GM12878 (cell line): ENCODE measurements around the gene NFATC2. TPM values are rescaled to one million over a fixed set of nuclear protein-coding genes. Genes with fewer than 3 reads are reported as not detected.

ENCODE experiments used
- ATAC-seq: fragments of 200-7000 bp; cut with Tn5 transposase; 3 replicates; pipeline ENCODE4 v1.9.1; 2020; ENCODE audit warnings: mild to moderate bottlenecking, moderate library complexity
- BruUV-seq: library from RNA; stranded (reverse); fragments of 400-500 nt; replicated peaks from 2 replicates; lab custom pipeline; 2021; lab: Mats Ljungman, UMichigan
- CTCF ChIA-PET: fragments of 300-600 bp; sonication (Branson Sonifier 250); formaldehyde crosslinking; extraction: SDS; loops from one replicate; lab custom pipeline; 2021; ENCODE audit warnings: inconsistent platforms; lab: Yijun Ruan, JAX
- POLR2A ChIA-PET: fragments of 350-600 bp; formaldehyde crosslinking; extraction: SDS; loops from one replicate; lab custom pipeline; 2021; ENCODE audit warnings: inconsistent platforms; lab: Charles Lee
- RAD21 ChIA-PET: fragments of 300-600 bp; sonication (Branson Sonifier 250); formaldehyde crosslinking; loops from one replicate; lab custom pipeline; 2023; ENCODE audit warnings: antibody characterized with exemption; ENCODE audit not compliant: unreplicated experiment; lab: Charles Lee
- SMC1A ChIA-PET: fragments of 300-600 bp; sonication (Branson Sonifier 250); formaldehyde crosslinking; loops from one replicate; lab custom pipeline; 2023; ENCODE audit not compliant: unreplicated experiment, uncharacterized antibody; lab: Charles Lee
- DNase-seq: peaks from one replicate; pipeline ENCODE4 v3.0.0-alpha.2; 2011; ENCODE audit warnings: low read depth, low spot score
- FAIRE-seq: peaks from 3 replicates; lab custom pipeline; 2011; peaks lifted over from hg19 to GRCh38; lab: Jason Lieb, UNC
- H2AFZ ChIP-seq: 2 replicates; pipeline ENCODE4 v1.6.0; 2011; ENCODE audit warnings: low read depth, low read length, control low read depth; ENCODE audit not compliant: control insufficient read depth
- H3K27ac ChIP-seq: 2 replicates; pipeline ENCODE4 v1.5.1; 2011; ENCODE audit warnings: control low read depth; ENCODE audit not compliant: control insufficient read depth, insufficient read depth
- H3K27me3 ChIP-seq, 2 experiments: replicated peaks in 1 of 2; 2 replicates each; pipeline versions ENCODE4 v1.6.0 to v1.6.1; 2011; ENCODE audit warnings: low read length in 1 of 2; ENCODE audit not compliant: control insufficient read depth in 2 of 2, insufficient read depth in 2 of 2
- H3K36me3 ChIP-seq, 2 experiments: 2 replicates each; pipeline ENCODE4 v1.5.1; 2011; ENCODE audit warnings: low read length in 1 of 2; ENCODE audit not compliant: control insufficient read depth in 2 of 2, insufficient read depth in 2 of 2
- H3K4me1 ChIP-seq: 2 replicates; pipeline ENCODE4 v1.6.1; 2011; ENCODE audit warnings: mild to moderate bottlenecking, low read length, moderate library complexity, mixed read lengths; ENCODE audit not compliant: control insufficient read depth, insufficient read depth
- H3K4me2 ChIP-seq: 2 replicates; pipeline ENCODE4 v1.6.0; 2011; ENCODE audit warnings: control low read depth; ENCODE audit not compliant: control insufficient read depth, insufficient read depth
- H3K4me3 ChIP-seq: fragments of 200-600 bp; sonication (generic); 2 replicates; pipeline ENCODE4 v1.5.1; 2016
- H3K79me2 ChIP-seq: 2 replicates; pipeline ENCODE4 v1.6.0; 2011; ENCODE audit warnings: low read length; ENCODE audit not compliant: control insufficient read depth, insufficient read depth
- H3K9ac ChIP-seq: 2 replicates; pipeline ENCODE4 v1.8.0; 2011; ENCODE audit warnings: low read length, control low read depth, mixed read lengths; ENCODE audit not compliant: control insufficient read depth, insufficient read depth
- H3K9me3 ChIP-seq: replicated peaks from 3 replicates; pipeline ENCODE4 v1.5.1; 2011; ENCODE audit warnings: mild to moderate bottlenecking, low read length; ENCODE audit not compliant: control insufficient read depth, insufficient read depth
- H4K20me1 ChIP-seq: 2 replicates; pipeline ENCODE4 v1.6.0; 2011; ENCODE audit not compliant: control insufficient read depth, insufficient read depth
- BCLAF1 ChIP-seq: fragments of 450-650 bp; IDR thresholded peaks from 2 replicates; pipeline ENCODE4 v1.6.1; 2017; ENCODE audit warnings: antibody characterized with exemption, mild to moderate bottlenecking, moderate library complexity
- CEBPB ChIP-seq, 2 experiments: fragments of 150-350 bp in 1 of 2; IDR thresholded peaks; 2 replicates each; pipeline ENCODE4 v1.6.1; 2012 to 2014; ENCODE audit warnings: low read depth in 2 of 2, low read length in 2 of 2, borderline replicate concordance in 1 of 2, inconsistent platforms in 1 of 2
- CEBPZ ChIP-seq: fragments of 150-350 bp; IDR thresholded peaks from 2 replicates; pipeline ENCODE4 v1.6.1; 2016; ENCODE audit warnings: low read depth, low read length
- NFYB ChIP-seq: IDR thresholded peaks from 2 replicates; pipeline ENCODE4 v1.6.1; 2011; ENCODE audit warnings: low read depth, mild to moderate bottlenecking, low read length, improper control_type of control experiment, moderate library complexity; ENCODE audit not compliant: insufficient read depth
- PAX8 ChIP-seq: fragments of 450-650 bp; IDR thresholded peaks from 2 replicates; pipeline ENCODE4 v1.6.1; 2017; ENCODE audit warnings: mild to moderate bottlenecking, moderate library complexity
- REST ChIP-seq: IDR thresholded peaks from 2 replicates; pipeline ENCODE4 v1.6.1; 2012; ENCODE audit warnings: mild to moderate bottlenecking, low read depth, low read length
- TCF12 ChIP-seq: IDR thresholded peaks from 2 replicates; pipeline ENCODE4 v1.6.1; 2011; ENCODE audit warnings: low read depth, mild to moderate bottlenecking, low read length
- ZBTB33 ChIP-seq: fragments of 450-650 bp; IDR thresholded peaks from 2 replicates; pipeline ENCODE4 v1.6.1; 2017; ENCODE audit warnings: mild to moderate bottlenecking
- WGBS: methylation state at CpG from one replicate; pipeline ENCODE4 v1.1.6; 2016; ENCODE audit warnings: low lambda C conversion rate; ENCODE audit not compliant: insufficient replicate concordance, insufficient coverage; ENCODE audit errors: missing lambda C conversion rate; 5-methylcytosine and 5-hydroxymethylcytosine counted together
- in situ Hi-C: fragments of 300-500 bp; cut with MboI; formaldehyde crosslinking; loops from 9 replicates; pipeline ENCODE4 v1.14.3; 2018; ENCODE audit warnings: mixed read lengths
- intact Hi-C: fragments of 100-400 bp; cut with micrococcal nuclease; formaldehyde crosslinking; loops from one replicate; pipeline ENCODE4 v1.14.2; 2022; ENCODE audit not compliant: unreplicated experiment
- polyA plus RNA-seq, 11 experiments: library from polyadenylated mRNA; depleted of rRNA in 4 of 11; unstranded in 6 of 11; stranded (reverse) in 5 of 11; fragments of >200 nt; fragmentation: Nextera tagmentation in 4 of 11; fragmentation: Illumina TruSeq in 1 of 11; extraction: Ambion mirVana in 4 of 11; extraction: Trizol in 1 of 11; gene quantifications; 1 replicate in 1 of 11; 2 replicates in 10 of 11; pipeline versions ENCODE4 v1.2.1 to v1.2.3, GENCODE V29; 2011 to 2016; ENCODE audit warnings: inconsistent platforms in 2 of 11, missing spikeins in 2 of 11, low read depth in 1 of 11
- total RNA-seq, 4 experiments: library from RNA; depleted of rRNA in 3 of 4; stranded (reverse); fragments of >200 nt in 3 of 4; fragmentation: Illumina TruSeq in 1 of 4; extraction: Trizol in 1 of 4; gene quantifications; 2 replicates each; pipeline versions ENCODE4 v1.2.1 to v1.2.3, GENCODE V29; 2013 to 2021

NFATC2 gene
- total and polyA plus RNA-seq, 10 of the 15 experiments (the other 5 are each of a cell fraction or from before 2014, with no cell fraction given), result 3.3 to 20.0 (median 7.3) TPM

- Histone ChIP-seq H2AFZ (peak overlapping the region; percentile 72), H3K9ac (peak overlapping the region; percentile 73), H3K4me3 (peak overlapping the region; percentile 63), H3K79me2 (peaks cover 54% of the 10 kb centered on the region), H3K9me3 (no peaks in the 10 kb centered on the region), H4K20me1 (no peaks in the 10 kb centered on the region), H3K4me1 (peaks cover 46% of the 10 kb centered on the region), H3K36me3 (peaks cover 2 to 8% of the 10 kb centered on the region in 2 experiments; a peak in 3 of 4 replicates), H3K4me2 (peak overlapping the region; percentile 94), H3K27ac (peak overlapping the region; percentile 87), H3K27me3 (no peaks in the 10 kb centered on the region)
- FAIRE-seq (no peak), ATAC-seq (peak; percentile 66), DNase-seq (no peak)
- in situ Hi-C loops, result no loop called here
- WGBS, result 20% methylated on average over 16 of the region's 20 CpGs
- ChIA-PET CTCF (interaction anchor here (1.1 to 1.7 kb wide), 3 partner anchors 70 to 139 kb away, joined by 3 to 7 read pairs (median 4); no protein-coding TSS in a partner anchor), RAD21 (interaction anchor here (1.0 kb wide), 1 partner anchor 25 kb away, joined by 3 read pairs; no protein-coding TSS in a partner anchor), SMC1A (interaction anchor here (1.1 to 1.5 kb wide), 7 partner anchors 10 to 124 kb away, joined by 3 to 6 read pairs (median 4); no protein-coding TSS in a partner anchor), POLR2A (interaction anchor here (0.6 kb wide), 1 partner anchor 18 kb away, joined by 3 read pairs; no protein-coding TSS in a partner anchor)
- no TSS peak for BruUV-seq
- intact Hi-C loops, result no loop called here
- TF ChIP-seq TCF12 (no peak), CEBPB (IDR thresholded peaks at IDR 0.05; ENCODE audit: borderline replicate concordance in 1 of 2, low read depth in 2 of 2, low read length in 2 of 2) (no peak), BCLAF1 (no peak), NFYB (no peak), ZBTB33 (no peak), CEBPZ (no peak), REST (no peak), PAX8 (no peak)
Measured at GRCh38 chr20:51525241-51526105, 17.0 kb downstream of the NFATC2 start.
